DMS 273 (cell line): Measurements from ENCODE around the gene TAS2R7.
"Not testable (repeated sequence)": the region's sequence is repeated elsewhere in the genome, so short reads cannot be mapped to it uniquely, and the experiment has no call there.

Source experiments
- DNase-seq: peaks from one replicate; lab custom pipeline; 2025; ENCODE audit not compliant: unreplicated experiment; lab: John Stamatoyannopoulos, UW

Gene TAS2R7

DNA sequence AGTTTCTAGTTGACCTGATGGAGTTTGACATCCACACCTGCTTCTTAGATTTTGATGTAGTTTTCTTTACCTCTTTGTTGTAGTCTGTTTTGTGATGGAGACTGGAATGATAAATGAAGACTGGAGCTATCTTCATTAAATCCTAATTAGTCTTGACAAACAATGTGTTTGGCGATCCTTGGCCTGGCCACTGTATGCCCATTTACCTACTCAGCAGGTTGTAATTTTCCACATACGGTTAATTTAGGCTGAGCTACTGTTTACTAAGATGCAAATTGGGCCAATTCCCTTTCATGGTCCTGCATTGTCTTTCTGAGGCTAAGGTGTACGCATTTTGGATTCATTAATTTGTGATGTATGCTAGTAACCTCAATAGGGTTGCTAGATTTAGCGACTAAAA lies at the start of gene TAS2R7:
TSS of gene TAS2R7 (minus strand) at position 41 of the 400 bp plus-strand sequence. CDS start 57 bp downstream, outside the sequence.
- DNase-seq = no peak

DNA sequence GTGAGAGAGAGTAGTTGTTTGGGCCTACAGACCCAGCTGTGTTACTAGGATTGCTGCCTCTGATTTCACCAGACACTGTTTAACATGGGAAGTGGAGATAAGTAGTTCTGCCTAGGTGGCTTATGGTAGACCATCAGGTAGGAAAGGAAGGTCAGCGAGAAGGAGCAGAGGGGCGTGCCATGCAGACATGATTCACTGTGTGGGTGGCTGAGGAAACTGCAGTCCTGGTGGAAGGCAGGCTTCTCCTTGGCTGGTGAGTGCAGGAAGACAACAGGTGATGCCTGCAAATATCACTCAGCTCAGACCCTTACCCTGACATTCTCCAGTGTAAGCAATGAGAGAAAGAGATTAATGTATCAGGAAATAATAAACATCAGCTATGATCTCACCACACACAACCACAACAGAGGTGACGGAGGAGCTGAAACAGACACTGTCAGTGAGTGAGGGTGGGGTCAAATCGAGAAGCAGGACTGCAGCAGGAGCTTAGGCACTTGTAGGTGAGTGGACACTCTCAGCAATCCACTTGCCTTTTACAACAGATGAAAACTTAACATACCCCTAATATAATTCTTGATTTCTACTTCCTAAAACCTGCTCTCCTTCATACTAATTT lies 48.9 kb upstream of the TAS2R7 start:
- DNase-seq = no peak

DNA sequence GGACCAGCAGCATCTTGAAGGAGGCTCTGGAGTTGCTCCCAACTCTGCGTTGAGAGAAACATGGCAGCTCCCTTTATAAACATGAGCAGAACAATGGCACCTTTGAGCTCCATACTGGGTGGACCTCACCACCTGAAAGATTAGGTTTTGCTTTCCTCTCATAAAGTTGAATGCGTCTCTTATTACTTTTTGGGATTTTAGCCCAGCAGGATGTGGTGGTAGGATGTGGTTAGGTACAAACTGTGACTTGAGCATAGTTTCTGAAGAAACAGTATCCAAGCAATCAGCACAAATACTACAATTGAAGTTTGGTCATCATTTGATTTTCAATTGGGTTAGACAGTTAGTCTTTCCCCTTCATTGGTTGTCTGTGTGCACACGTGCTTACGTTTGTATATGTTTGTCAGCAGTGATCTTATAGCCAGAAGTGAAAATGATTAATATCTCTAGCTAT lies 47.0 kb upstream of the TAS2R7 start, which contains the start of gene PRR4:
TSS of gene PRR4 (minus strand) at position 51 of the 454 bp plus-strand sequence. CDS start at position 13, 38 bp downstream.
- DNase-seq = no peak

DNA sequence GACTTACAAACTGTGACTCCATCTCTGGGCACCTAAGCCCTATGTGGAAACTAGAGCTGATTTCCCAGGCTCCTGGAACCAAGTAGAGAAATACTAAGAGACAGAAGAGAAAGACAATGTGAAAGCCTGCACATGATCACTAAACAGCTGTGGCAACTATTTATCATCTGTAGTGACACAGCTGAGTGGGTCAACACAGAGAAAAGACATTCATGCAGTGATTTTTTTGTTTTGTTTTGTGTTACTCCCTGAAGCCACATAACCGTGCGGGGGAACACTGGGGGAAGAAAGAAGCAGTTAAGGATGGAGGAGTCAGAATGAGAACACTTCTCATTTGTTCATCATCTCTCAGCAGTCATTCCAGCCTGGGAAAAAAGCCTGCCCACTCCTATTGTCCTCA lies 45.3 kb upstream of the TAS2R7 start:
- DNase-seq = no peak

GRCh38 chr12:10842862-10843261 lies 40.4 kb upstream of the TAS2R7 start:
- no peak for DNase-seq

DNA sequence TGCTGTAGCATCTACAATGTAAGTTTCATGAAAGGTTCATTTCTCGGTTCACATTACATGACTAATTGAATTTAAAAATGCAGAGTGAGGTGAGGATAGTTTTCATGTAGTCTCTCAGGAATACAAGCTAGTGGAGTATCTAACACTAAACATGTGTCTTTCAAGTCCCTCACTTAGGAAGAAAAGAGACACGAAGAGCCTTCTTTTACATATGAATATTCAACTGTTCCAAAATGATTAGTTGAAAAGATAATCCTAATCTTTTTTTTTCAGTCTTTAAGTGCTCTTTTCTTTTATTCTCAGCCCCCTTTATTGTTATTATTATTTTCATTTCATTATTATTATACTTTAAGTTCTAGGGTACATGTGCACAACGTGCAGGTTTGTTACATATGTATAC lies 36.0 kb upstream of the TAS2R7 start:
- no peak for DNase-seq

DNA sequence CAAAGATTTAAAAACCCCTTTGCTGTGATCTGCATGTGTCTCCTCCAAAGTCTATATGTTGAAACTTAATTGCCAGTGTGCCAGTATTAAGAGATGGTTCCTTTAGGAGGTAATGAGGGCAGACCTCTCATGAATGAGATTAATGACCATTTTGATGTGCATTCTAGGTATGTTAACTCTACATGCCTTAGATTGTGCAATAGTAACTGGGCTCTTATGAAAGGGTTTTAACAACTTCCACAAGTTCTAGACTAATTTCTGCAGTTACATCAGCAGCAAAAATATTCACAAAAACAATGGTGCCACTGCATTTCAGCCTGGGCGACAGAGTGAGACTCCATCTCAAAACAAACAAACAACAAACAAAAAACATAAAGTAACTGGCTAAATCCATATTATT lies 27.6 kb upstream of the TAS2R7 start:
- DNase-seq = no peak

DNA sequence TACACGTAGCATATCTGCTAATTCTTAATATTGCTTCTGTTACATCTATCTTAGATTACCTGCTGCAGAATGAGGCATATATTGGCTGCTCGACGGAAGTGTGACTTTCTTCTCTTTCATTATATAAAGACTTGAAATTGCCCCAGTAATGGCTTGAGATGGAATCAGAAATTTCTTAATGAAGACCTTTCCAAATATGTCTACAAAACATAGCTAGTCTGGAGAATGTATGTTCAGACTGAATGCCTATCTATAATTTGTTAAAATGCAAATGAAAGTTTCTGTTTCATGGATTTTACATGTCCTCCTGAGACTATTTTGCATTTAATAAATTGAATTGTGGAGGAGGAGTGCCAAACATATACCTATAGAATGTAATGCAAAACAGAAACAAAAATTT lies 23.8 kb upstream of the TAS2R7 start, which contains the start of gene TAS2R10:
TSS of gene TAS2R10 (minus strand) at position 101 of the 400 bp plus-strand sequence. CDS start at position 12, 89 bp downstream.
- DNase-seq = no peak

- DNase-seq = no peak
These were observed 22.5 kb upstream of the TAS2R7 start for GRCh38 chr12:10824957-10825356.

DNA sequence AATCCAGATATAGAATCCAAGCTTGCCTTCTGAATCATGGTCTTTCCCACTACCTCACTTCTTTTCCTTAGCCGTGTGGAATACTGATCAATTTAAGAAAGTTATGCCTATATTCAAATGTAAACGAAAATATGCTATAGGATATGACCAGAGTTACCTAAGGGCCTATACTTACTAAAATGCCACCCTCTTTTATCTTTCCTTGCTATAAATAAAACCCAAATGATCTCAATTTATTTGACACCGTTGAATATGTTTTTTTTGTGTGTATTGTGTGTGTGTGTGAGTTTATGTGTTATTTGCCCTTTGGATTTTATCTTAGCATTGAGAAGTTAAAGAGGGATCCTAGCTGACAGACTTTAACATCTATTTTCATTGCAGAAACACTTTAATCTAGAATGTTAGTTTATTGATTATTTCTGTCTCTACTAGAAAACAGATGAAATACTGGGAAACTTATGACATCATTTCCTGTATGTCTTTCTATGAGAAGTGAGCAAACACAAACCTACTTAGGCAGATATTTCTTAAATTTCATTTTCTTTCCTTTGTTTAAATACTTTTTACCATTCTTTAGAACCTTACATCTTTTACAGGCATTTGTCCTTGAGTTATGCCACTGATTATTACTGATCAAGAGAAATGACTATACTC lies 9.6 kb upstream of the TAS2R7 start:
- DNase-seq = no peak

DNA sequence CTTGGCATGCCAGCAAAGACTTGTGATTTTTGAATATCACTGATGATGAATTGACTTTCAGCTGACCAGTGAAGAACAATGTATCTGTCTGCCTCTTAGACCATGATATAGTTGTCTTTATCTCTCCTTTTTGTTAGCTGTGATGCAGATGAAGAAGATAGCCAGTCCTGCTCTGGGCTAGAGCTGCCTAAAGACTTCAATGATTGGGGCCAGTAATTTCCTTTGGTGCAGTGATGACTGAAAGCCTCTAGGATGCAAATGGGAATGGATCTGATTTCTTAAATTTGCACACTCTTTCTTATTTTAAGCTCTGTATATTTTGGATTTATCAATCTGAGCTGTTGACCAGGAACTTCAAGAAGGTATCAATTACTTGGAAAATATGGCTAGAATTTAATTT lies 7.6 kb upstream of the TAS2R7 start, which contains the start of gene TAS2R9:
TSS of gene TAS2R9 (minus strand) at position 101 of the 400 bp plus-strand sequence. CDS start at position 8, 93 bp downstream.
- DNase-seq = no peak

DNA sequence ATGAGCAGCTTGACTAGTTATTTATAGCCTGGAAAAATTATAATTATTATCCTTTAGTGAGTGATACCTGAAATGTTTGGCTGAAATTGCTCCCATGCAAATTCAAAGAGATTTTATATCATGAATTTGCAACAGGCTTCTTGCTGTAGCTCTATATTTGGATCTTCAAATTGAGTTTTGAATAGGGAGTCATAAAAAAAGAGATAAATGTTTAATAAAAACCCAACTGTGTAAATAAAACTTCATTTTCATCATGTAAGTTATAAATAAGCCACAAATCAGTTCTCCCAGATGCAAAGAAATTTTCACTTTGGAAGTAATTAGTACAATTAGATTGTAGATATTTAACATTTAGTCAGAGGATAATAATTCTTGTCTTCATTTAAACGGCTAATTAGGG lies 4.8 kb upstream of the TAS2R7 start, which contains the start of gene TAS2R8:
TSS of gene TAS2R8 (minus strand) at position 101 of the 400 bp plus-strand sequence. CDS start 306 bp downstream, outside the sequence.
- no peak for DNase-seq

DNA sequence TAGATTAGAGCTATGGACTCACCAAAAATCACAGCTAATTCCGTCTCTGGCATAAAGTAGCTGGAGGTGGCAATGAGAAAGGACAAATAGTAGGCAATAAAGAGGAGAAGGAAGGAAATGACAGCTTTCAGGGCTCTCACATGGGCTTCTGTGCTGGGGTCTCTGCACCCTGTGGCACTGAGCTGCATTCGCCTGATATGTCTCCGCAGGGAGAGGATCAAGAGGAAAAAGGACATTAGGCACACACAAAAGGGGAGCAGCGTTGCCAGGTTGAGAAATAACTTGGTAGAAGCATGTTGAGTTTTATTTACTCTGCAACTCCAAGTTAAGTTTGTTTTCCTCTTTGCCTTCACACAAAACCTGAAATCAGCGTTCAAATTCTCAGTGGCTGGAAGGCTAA lies 686 bp downstream of the TAS2R7 start:
- DNase-seq = no peak

- DNase-seq = no peak
These were observed 8.2 kb downstream of the TAS2R7 start for GRCh38 chr12:10794222-10794621.

GRCh38 chr12:10791769-10792168 lies 10.7 kb downstream of the TAS2R7 start:
- DNase-seq = not testable (repeated sequence)

DNA sequence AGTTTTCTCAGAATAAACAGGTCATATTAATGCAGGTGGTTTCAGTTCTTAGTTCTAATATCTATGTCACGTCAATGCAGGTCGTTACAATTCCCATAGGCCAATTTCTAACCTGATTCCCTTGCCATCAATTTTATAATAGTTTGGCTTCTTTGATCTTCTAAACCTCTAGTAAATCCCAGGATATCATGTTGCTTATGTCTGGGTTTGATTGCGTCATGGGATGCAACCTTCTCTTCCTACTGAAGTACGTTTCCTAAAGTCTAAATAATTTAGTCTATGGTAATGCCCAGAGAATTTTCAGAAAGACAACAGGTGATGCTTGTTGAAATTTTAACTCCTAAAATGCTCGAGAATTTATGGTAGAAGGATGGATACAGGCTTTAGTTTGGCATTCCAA lies 19.2 kb downstream of the TAS2R7 start:
- no peak for DNase-seq

- DNase-seq = no peak
These were observed 23.3 kb downstream of the TAS2R7 start for GRCh38 chr12:10779103-10779502.

- peak; percentile 41 for DNase-seq
These were observed 31.2 kb downstream of the TAS2R7 start for GRCh38 chr12:10771132-10771733.

- DNase-seq = no peak
These were observed 42.8 kb downstream of the TAS2R7 start for GRCh38 chr12:10759657-10760056.

DNA sequence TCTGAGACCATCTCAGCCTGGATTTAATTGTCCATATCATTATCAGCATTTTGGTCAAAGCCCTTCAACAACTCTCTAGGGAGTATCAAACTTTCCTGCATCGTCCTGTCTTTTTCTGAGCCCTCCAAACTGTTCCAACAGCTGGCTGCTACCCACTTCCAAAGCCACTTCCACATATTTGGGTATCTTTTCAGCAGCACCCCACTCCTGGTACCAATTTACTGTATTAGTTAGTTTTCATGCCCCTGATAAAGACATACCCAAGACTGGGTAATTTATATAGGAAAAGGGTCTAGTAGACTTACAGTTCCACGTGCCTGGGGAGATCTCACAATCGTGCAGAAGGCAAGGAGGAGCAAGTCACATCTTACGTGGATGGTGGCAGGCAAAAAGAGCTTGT lies 46.2 kb downstream of the TAS2R7 start:
- no peak for DNase-seq

- no peak for DNase-seq
These were observed 49.4 kb downstream of the TAS2R7 start for GRCh38 chr12:10753059-10753458.
